Transverse colon (tissue), 4 donors: ENCODE results near the gene LRBA. TPM values are rescaled to one million over a fixed set of nuclear protein-coding genes. Genes with fewer than 3 reads are reported as not detected.

Source experiments
- DNase-seq: peaks from one replicate; pipeline ENCODE4 v3.0.0-alpha.2; 2019
- H3K27ac ChIP-seq, 4 donors: fragments of 200-600 bp; sonication (generic); 2 replicates each; pipeline ENCODE4 v1.5.1; 2016 to 2018; ENCODE audit warnings: inconsistent platforms in 4 of 4
- H3K27me3 ChIP-seq: fragments of 200-600 bp; sonication (generic); 2 replicates; pipeline ENCODE4 v1.5.1; 2017; ENCODE audit warnings: inconsistent platforms
- H3K36me3 ChIP-seq, 4 donors: fragments of 200-600 bp; sonication (generic); 2 replicates each; pipeline ENCODE4 v1.5.1; 2017 to 2019; ENCODE audit warnings: inconsistent platforms in 4 of 4
- H3K4me1 ChIP-seq, 4 donors: fragments of 200-600 bp; sonication (generic); 2 replicates each; pipeline ENCODE4 v1.5.1; 2017 to 2020; ENCODE audit warnings: inconsistent platforms in 4 of 4
- H3K4me3 ChIP-seq, 4 donors: fragments of 200-600 bp; sonication (generic); 1 replicate in 1 of 4; 2 replicates in 3 of 4; pipeline versions ENCODE4 v1.5.1 to v1.6.1; 2017 to 2019; ENCODE audit warnings: inconsistent platforms in 4 of 4
- H3K9me3 ChIP-seq, 2 donors: fragments of 200-600 bp; sonication (generic); 2 replicates each; pipeline ENCODE4 v1.5.1; 2017 to 2019; ENCODE audit warnings: inconsistent platforms in 2 of 2
- EP300 ChIP-seq: sonication (generic); formaldehyde crosslinking; IDR thresholded peaks from one replicate; pipeline ENCODE4 v1.6.1; 2017; ENCODE audit warnings: antibody characterized with exemption, low read depth
- POLR2A ChIP-seq: fragments of 450-650 bp; IDR thresholded peaks from one replicate; pipeline ENCODE4 v1.6.1; 2016; ENCODE audit warnings: antibody characterized with exemption, mild to moderate bottlenecking, moderate library complexity
- POLR2AphosphoS5 ChIP-seq, 3 donors: sonication (generic); formaldehyde crosslinking; IDR thresholded peaks; one replicate each; pipeline ENCODE4 v1.6.1; 2016; ENCODE audit warnings: antibody characterized with exemption in 3 of 3
- WGBS, 2 donors: methylation state at CpG; one replicate each; pipeline ENCODE4 v1.1.5; 2018; ENCODE audit warnings: low coverage in 1 of 2; 5-methylcytosine and 5-hydroxymethylcytosine counted together
- in situ Hi-C, 4 donors: fragments of 200-750 bp; cut with MboI; loops; one replicate each; pipeline versions ENCODE4 v1.15.0 to v1.15.1; 2017; ENCODE audit warnings: low sequenced_read_pairs in 3 of 4, low pct_ligation_motif_present in 1 of 4, low pct_unique_long_range_greater_than_20kb in 1 of 4
- intact Hi-C: fragments of 100-400 bp; cut with DNase I; formaldehyde crosslinking; loops from one replicate; pipeline ENCODE4 v1.15.1; 2023; ENCODE audit warnings: low total_unique reads
- total RNA-seq, 4 donors: library from RNA; depleted of rRNA; stranded (reverse); fragments of >200 nt; gene quantifications; one replicate each; pipeline ENCODE4 v1.1.0, GENCODE V29; 2016
- TF ChIP-seq, protein P1 (sequence below), 5 experiments: fragments of 200-600 bp in 3 of 5; fragments of 450-650 bp in 2 of 5; sonication (generic) in 3 of 5; IDR thresholded peaks; 1 replicate in 2 of 5; 2 replicates in 3 of 5; pipeline ENCODE4 v1.5.1; 2016 to 2017; ENCODE audit warnings: antibody characterized with exemption in 5 of 5, inconsistent platforms in 3 of 5, mild to moderate bottlenecking in 2 of 5, moderate library complexity in 1 of 5

LRBA gene
- total RNA-seq, 4 donors from 2014 or later, result 82.7 to 125 (median 112) TPM

DNA sequence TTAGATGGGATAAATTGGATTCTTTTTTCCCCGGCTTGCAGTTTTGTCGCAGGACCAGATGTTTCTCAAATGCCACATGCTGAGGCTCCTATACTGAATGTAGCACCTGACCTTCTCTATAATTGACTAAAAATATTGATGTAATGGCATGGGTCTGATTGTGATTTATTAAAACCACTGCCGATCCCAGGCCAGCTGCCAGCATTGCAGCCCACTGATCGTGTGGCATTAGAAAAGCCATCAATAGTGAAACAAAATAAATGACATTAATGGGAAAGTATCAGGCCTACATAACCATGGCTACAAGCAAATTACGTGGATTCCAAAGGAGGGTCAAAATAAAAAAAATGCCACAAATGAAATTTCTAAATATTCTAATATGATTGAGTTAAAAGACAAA lies 334.4 kb downstream of the LRBA start:
- H3K4me3 ChIP-seq, result no peak overlapping the region
- intact Hi-C loops, result no loop called here
- H3K27me3 ChIP-seq, result no peaks in the 10 kb centered on the region
- H3K27ac ChIP-seq, result no peak overlapping the region
- 74 to 80% methylated on average over 5 of the region's 5 CpGs for WGBS, 2 donors
- in situ Hi-C loops, result no loop called here
- no peaks in the 10 kb centered on the region for H3K9me3 ChIP-seq
- DNase-seq, result no peak
- no peaks in the 10 kb centered on the region for H3K36me3 ChIP-seq
- TF ChIP-seq EP300 (no peak), POLR2A (no peak), POLR2AphosphoS5 (IDR thresholded peaks at IDR 0.05) (no peak)
- TF ChIP-seq, protein P1, sequence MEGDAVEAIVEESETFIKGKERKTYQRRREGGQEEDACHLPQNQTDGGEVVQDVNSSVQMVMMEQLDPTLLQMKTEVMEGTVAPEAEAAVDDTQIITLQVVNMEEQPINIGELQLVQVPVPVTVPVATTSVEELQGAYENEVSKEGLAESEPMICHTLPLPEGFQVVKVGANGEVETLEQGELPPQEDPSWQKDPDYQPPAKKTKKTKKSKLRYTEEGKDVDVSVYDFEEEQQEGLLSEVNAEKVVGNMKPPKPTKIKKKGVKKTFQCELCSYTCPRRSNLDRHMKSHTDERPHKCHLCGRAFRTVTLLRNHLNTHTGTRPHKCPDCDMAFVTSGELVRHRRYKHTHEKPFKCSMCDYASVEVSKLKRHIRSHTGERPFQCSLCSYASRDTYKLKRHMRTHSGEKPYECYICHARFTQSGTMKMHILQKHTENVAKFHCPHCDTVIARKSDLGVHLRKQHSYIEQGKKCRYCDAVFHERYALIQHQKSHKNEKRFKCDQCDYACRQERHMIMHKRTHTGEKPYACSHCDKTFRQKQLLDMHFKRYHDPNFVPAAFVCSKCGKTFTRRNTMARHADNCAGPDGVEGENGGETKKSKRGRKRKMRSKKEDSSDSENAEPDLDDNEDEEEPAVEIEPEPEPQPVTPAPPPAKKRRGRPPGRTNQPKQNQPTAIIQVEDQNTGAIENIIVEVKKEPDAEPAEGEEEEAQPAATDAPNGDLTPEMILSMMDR (IDR thresholded peaks at IDR 0.05), result no peak
- no peaks in the 10 kb centered on the region for H3K4me1 ChIP-seq

DNA sequence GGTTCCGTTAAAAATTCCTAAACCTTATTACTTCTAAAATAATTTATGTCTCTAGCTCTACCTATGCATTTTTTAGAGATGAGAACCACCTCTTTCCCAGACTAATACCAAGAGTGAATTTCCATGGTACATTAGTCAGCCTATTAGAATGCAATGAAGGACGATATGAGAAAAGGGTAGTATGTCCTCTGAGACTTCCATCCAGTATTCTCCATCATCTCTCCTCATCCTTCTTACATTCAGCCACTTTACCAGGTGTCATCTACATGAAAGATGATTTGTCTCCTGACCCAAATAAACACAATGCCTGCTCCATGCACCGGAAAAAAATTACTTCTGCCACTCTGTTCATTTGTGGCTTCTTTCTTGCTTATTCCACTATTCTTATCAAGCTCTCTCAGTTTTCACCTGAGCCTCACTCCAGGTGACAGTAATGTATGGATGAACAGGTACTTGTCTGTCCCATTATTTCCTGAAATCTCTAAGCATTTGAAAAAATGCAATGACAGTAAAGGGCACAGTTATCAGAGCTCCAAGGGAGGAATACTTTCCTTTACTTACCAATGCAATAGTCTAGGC lies 335.2 kb downstream of the LRBA start:
- in situ Hi-C loops, result no loop called here
- Histone ChIP-seq H3K27me3 (no peaks in the 10 kb centered on the region), H3K36me3 (no peaks in the 10 kb centered on the region), H3K9me3 (no peaks in the 10 kb centered on the region), H3K4me1 (no peaks in the 10 kb centered on the region), H3K4me3 (no peak overlapping the region), H3K27ac (no peak overlapping the region)
- intact Hi-C loops, result no loop called here
- 89 to 93% methylated on average over 3 of the region's 3 CpGs for WGBS, 2 donors
- no peak for DNase-seq
- TF ChIP-seq, protein P1 (IDR thresholded peaks at IDR 0.05), result no peak
- TF ChIP-seq EP300 (no peak), POLR2A (no peak), POLR2AphosphoS5 (IDR thresholded peaks at IDR 0.05) (no peak)

DNA sequence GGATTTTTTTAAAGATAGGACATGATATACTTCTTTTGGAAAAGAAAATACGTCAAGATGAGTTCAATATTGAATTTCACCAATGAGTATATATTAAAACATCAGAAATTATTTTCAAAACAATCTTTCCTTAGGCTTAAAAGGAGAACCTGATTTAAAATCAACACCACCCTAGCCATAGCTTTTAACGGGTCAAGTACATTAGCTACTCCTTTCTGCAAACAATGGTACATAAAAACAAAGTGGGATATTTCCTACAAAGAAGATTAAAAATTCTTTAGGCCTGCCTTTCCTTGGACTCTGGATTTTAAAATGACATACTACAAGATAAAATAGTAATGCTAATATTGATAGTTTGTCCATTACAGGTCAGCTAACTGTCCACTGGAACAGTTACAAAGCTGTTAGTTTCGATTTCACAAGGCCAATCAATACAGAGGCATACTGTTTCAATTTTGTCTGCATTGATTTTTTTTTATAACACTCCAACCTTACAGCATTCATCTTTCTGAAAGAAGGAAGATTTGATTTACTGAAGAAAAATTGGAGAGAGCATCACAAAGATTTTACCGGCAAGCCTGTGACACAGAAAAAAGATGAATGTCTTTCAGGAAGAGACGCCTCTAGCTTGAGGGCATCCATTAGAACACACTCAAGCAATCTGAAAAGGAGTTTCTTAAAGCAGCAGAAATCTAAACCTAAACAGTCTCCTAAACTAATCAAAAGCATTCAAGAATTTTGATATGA lies 335.9 kb downstream of the LRBA start:
- Histone ChIP-seq H3K4me3 (no peak overlapping the region), H3K9me3 (no peaks in the 10 kb centered on the region), H3K4me1 (no peaks in the 10 kb centered on the region), H3K27me3 (no peaks in the 10 kb centered on the region), H3K27ac (no peak overlapping the region), H3K36me3 (no peaks in the 10 kb centered on the region)
- 82 to 91% methylated on average over 5 of the region's 5 CpGs for WGBS, 2 donors
- intact Hi-C loops (no loop called here), in situ Hi-C loops (no loop called here)
- no peak for DNase-seq
- TF ChIP-seq POLR2A, result no peak
- no peak for TF ChIP-seq POLR2AphosphoS5 (IDR thresholded peaks at IDR 0.05)
- no peak for TF ChIP-seq EP300
- TF ChIP-seq, protein P1 (IDR thresholded peaks at IDR 0.05), result no peak

DNA sequence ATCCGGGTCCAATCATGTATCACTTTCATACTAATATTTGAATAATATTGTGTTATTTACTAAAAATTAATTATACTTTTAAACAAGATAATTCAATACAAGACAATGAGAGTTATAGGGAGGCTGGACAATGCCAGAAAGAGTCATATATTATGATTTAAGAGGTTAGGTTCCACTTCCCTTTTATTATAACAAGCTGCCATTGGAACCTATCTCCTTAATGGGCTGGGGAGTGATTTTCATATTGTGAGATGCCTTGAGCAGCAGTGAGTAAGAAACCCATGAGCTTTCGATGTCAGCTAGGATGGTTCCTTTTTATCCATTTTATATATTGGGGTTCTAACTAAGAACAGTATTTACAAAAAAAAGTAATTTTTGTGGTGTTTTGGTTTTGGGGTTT lies 341.3 kb downstream of the LRBA start:
- WGBS, 2 donors, result 93 to 95% methylated on average over 2 of the region's 2 CpGs
- no peaks in the 10 kb centered on the region for H3K4me1 ChIP-seq
- no peaks in the 10 kb centered on the region for H3K27me3 ChIP-seq
- no peak overlapping the region for H3K4me3 ChIP-seq
- in situ Hi-C loops (no loop called here), intact Hi-C loops (no loop called here)
- H3K36me3 ChIP-seq, result no peaks in the 10 kb centered on the region
- H3K9me3 ChIP-seq, result no peaks in the 10 kb centered on the region
- no peak for DNase-seq
- TF ChIP-seq POLR2AphosphoS5 (IDR thresholded peaks at IDR 0.05) (no peak), EP300 (no peak), POLR2A (no peak)
- TF ChIP-seq, protein P1 (IDR thresholded peaks at IDR 0.05), result no peak
- no peak overlapping the region for H3K27ac ChIP-seq
